PC-9 (cell line): ENCODE measurements around the gene MVB12B. TPM values are rescaled to one million over a fixed set of nuclear protein-coding genes. Genes with fewer than 3 reads are reported as not detected.

Experiments used
- BruUV-seq: library from RNA; stranded (reverse); fragments of 400-500 nt; replicated peaks from 2 replicates; lab custom pipeline; 2021; lab: Mats Ljungman, UMichigan
- CTCF ChIA-PET: fragments of 300-600 bp; sonication (Branson Sonifier 250); formaldehyde crosslinking; loops from one replicate; lab custom pipeline; 2022; ENCODE audit warnings: antibody characterized with exemption; lab: Charles Lee
- POLR2A ChIA-PET: fragments of 300-600 bp; sonication (Branson Sonifier 250); formaldehyde crosslinking; loops from one replicate; lab custom pipeline; 2022; ENCODE audit warnings: antibody characterized with exemption; ENCODE audit not compliant: unreplicated experiment; lab: Charles Lee
- DNase-seq, 2 experiments: peaks; one replicate each; pipeline versions ENCODE4 v3.0.0 to v3.0.0-alpha.2; 2015 to 2022; ENCODE audit warnings: mixed read lengths in 1 of 2
- H2AFZ ChIP-seq: fragments of 200-600 bp; sonication (generic); 2 replicates; pipeline ENCODE4 v1.8.1; 2017; ENCODE audit warnings: antibody characterized with exemption
- H3F3A ChIP-seq: fragments of 200-600 bp; sonication (generic); 2 replicates; pipeline ENCODE4 v1.8.1; 2017; ENCODE audit warnings: antibody characterized with exemption, mild to moderate bottlenecking, low read depth; ENCODE audit not compliant: insufficient read depth
- H3K27ac ChIP-seq: fragments of 200-600 bp; sonication (generic); 2 replicates; pipeline ENCODE4 v1.6.1; 2016; ENCODE audit warnings: mixed run types
- H3K27me3 ChIP-seq: fragments of 200-600 bp; sonication (generic); 2 replicates; pipeline ENCODE4 v1.6.1; 2016; ENCODE audit warnings: low read depth, mixed run types; ENCODE audit not compliant: insufficient read depth
- H3K36me3 ChIP-seq: fragments of 200-600 bp; sonication (generic); 2 replicates; pipeline ENCODE4 v1.6.1; 2016; ENCODE audit warnings: low read depth, mixed run types
- H3K4me1 ChIP-seq: fragments of 200-600 bp; sonication (generic); replicated peaks from 2 replicates; pipeline ENCODE4 v1.6.1; 2016; ENCODE audit warnings: mixed run types; ENCODE audit not compliant: insufficient read depth
- H3K4me2 ChIP-seq: fragments of 200-600 bp; sonication (generic); 2 replicates; pipeline ENCODE4 v1.6.1; 2017; ENCODE audit warnings: mixed run types
- H3K4me3 ChIP-seq: fragments of 200-600 bp; sonication (generic); 2 replicates; pipeline ENCODE4 v1.6.1; 2016; ENCODE audit warnings: mixed run types
- H3K79me2 ChIP-seq: fragments of 200-600 bp; sonication (generic); 2 replicates; pipeline ENCODE4 v1.6.1; 2017; ENCODE audit warnings: low read depth, mixed run types
- H3K9me2 ChIP-seq: fragments of 200-600 bp; sonication (generic); 2 replicates; pipeline ENCODE4 v1.8.1; 2017; ENCODE audit warnings: mild to moderate bottlenecking; ENCODE audit not compliant: insufficient read depth
- H3K9me3 ChIP-seq: fragments of 200-600 bp; sonication (generic); 2 replicates; pipeline ENCODE4 v1.8.1; 2016; ENCODE audit warnings: low read depth; ENCODE audit not compliant: insufficient read depth
- H4K20me1 ChIP-seq: fragments of 200-600 bp; sonication (generic); 2 replicates; pipeline ENCODE4 v1.8.1; 2017; ENCODE audit not compliant: insufficient read depth
- CTCF ChIP-seq: fragments of 200-600 bp; sonication (generic); conservative IDR thresholded peaks from 2 replicates; pipeline ENCODE4 v1.6.1; 2017; ENCODE audit warnings: mixed run types, antibody characterized with exemption, mild to moderate bottlenecking, moderate library complexity
- EZH2 ChIP-seq: fragments of 200-600 bp; sonication (generic); IDR thresholded peaks from 2 replicates; pipeline ENCODE4 v1.8.0; 2017; ENCODE audit warnings: antibody characterized with exemption, low read depth
- intact Hi-C: fragments of 100-400 bp; cut with micrococcal nuclease; formaldehyde crosslinking; loops from one replicate; pipeline ENCODE4 v1.10.0; 2022; ENCODE audit not compliant: unreplicated experiment
- total RNA-seq: library from RNA; stranded (reverse); gene quantifications from 2 replicates; pipeline ENCODE4 v1.2.3, GENCODE V29; 2021

Gene MVB12B
- total RNA-seq, 1 experiment from 2014 or later = 8.8 TPM

- TF ChIP-seq EZH2 = no peak
- no peak for TF ChIP-seq CTCF
- H3K9me3 ChIP-seq = no peaks in the 10 kb centered on the region
- H3F3A ChIP-seq = peaks cover 27% of the 10 kb centered on the region
- ChIA-PET POLR2A (no interaction called here), CTCF (no interaction called here)
- H3K27me3 ChIP-seq = no peaks in the 10 kb centered on the region
- no peak overlapping the region for H3K4me2 ChIP-seq
- H3K36me3 ChIP-seq = no peaks in the 10 kb centered on the region
- no peak for DNase-seq
- H3K9me2 ChIP-seq = no peaks in the 10 kb centered on the region
- BruUV-seq = no TSS peak
- H3K4me1 ChIP-seq = peaks cover 23% of the 10 kb centered on the region
- no peak overlapping the region for H3K27ac ChIP-seq
- intact Hi-C loops = no loop called here
- H3K4me3 ChIP-seq = no peak overlapping the region
- no peaks in the 10 kb centered on the region for H4K20me1 ChIP-seq
- H2AFZ ChIP-seq = no peak overlapping the region
- no peaks in the 10 kb centered on the region for H3K79me2 ChIP-seq
Measured at GRCh38 chr9:126423142-126423915, 96.7 kb downstream of the MVB12B start.

DNA sequence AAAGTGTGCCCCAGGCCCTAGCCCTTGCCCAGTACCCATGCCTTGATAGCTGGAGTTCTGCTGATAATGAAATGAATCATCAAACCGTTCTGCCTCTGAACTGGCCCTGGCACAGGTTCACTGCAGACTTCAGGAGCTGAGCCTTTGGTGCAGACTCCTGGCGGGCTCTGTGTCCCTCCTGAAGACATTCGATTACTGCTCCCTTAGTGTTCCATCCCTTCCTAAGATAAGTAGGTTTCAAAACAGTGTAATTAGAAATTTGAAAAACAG is 97.2 kb downstream of the MVB12B start:
- H3K36me3 ChIP-seq = no peaks in the 10 kb centered on the region
- CTCF ChIA-PET = no interaction called here
- BruUV-seq = no TSS peak
- no peaks in the 10 kb centered on the region for H3K9me3 ChIP-seq
- no peak overlapping the region for H2AFZ ChIP-seq
- no peak overlapping the region for H3K27ac ChIP-seq
- peaks cover 21% of the 10 kb centered on the region for H3K4me1 ChIP-seq
- intact Hi-C loops = no loop called here
- no peak for DNase-seq
- no peak overlapping the region for H3K4me2 ChIP-seq
- no peaks in the 10 kb centered on the region for H4K20me1 ChIP-seq
- POLR2A ChIA-PET = no interaction called here
- peaks cover 25% of the 10 kb centered on the region for H3F3A ChIP-seq
- TF ChIP-seq CTCF (no peak), EZH2 (no peak)
- H3K79me2 ChIP-seq = no peaks in the 10 kb centered on the region
- H3K9me2 ChIP-seq = no peaks in the 10 kb centered on the region
- H3K27me3 ChIP-seq = no peaks in the 10 kb centered on the region
- no peak overlapping the region for H3K4me3 ChIP-seq

DNA sequence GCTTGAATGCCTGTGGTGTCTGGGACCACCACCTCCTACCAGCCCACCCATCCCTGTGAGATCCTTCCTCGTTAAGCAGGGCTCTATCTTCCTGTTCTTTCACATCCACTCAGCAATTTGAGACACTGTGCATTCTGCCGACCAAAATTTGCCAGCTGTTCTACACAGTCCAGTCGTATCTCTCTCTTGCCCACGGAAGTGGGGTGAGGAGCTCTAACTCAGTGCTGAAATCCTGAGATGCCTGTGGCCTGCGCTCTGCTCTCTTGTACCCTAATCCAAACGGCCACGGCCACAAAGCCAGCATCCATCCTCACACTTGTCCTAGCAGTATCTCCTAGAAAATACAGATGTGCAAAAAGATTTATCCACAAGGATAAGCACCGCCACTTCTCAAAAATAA is 97.9 kb downstream of the MVB12B start:
- H4K20me1 ChIP-seq = no peaks in the 10 kb centered on the region
- H3F3A ChIP-seq = peaks cover 19% of the 10 kb centered on the region
- no peaks in the 10 kb centered on the region for H3K9me2 ChIP-seq
- BruUV-seq = no TSS peak
- no peaks in the 10 kb centered on the region for H3K9me3 ChIP-seq
- no peak overlapping the region for H3K4me3 ChIP-seq
- TF ChIP-seq EZH2 (no peak), CTCF (no peak)
- H3K27me3 ChIP-seq = no peaks in the 10 kb centered on the region
- intact Hi-C loops = no loop called here
- H3K4me2 ChIP-seq = no peak overlapping the region
- H3K36me3 ChIP-seq = no peaks in the 10 kb centered on the region
- no peak overlapping the region for H2AFZ ChIP-seq
- H3K4me1 ChIP-seq = peaks cover 14% of the 10 kb centered on the region
- CTCF ChIA-PET = no interaction called here
- no peaks in the 10 kb centered on the region for H3K79me2 ChIP-seq
- no peak for DNase-seq
- H3K27ac ChIP-seq = no peak overlapping the region
- POLR2A ChIA-PET = no interaction called here
